Activated B cell treated with CpG ODN at 0.5 μM for 24 hours (primary cell): ENCODE results near the gene NPAS2. TPM values are rescaled to one million over a fixed set of nuclear protein-coding genes. Genes with fewer than 3 reads are reported as not detected.
A peak's percentile ranks its signal among the peaks of the same experiment; 100 is the strongest.

ENCODE experiments used
- ATAC-seq: fragments of 200-7000 bp; cut with Tn5 transposase; one replicate; pipeline ENCODE4 v1.10.0; 2021; ENCODE audit warnings: low read depth, mild to moderate bottlenecking, moderate library complexity
- CTCF ChIA-PET: fragments of 350-600 bp; sonication (Branson Sonifier 250); formaldehyde crosslinking; loops from one replicate; lab custom pipeline; 2021; ENCODE audit warnings: antibody characterized with exemption; lab: Charles Lee
- POLR2A ChIA-PET: fragments of 350-600 bp; sonication (Branson Sonifier 250); formaldehyde crosslinking; loops from one replicate; lab custom pipeline; 2021; ENCODE audit warnings: antibody characterized with exemption; lab: Charles Lee
- DNase-seq: peaks from one replicate; pipeline ENCODE4 v3.0.0; 2022
- H3K27ac Mint-ChIP-seq: one replicate; pipeline ENCODE4 v1.8.0; 2020; ENCODE audit warnings: mixed read lengths
- H3K27me3 Mint-ChIP-seq: one replicate; pipeline ENCODE4 v1.8.0; 2021; ENCODE audit warnings: mixed read lengths
- H3K36me3 Mint-ChIP-seq: one replicate; pipeline ENCODE4 v1.8.0; 2021; ENCODE audit warnings: low read depth, mixed read lengths
- H3K4me1 Mint-ChIP-seq: one replicate; pipeline ENCODE4 v1.8.0; 2021; ENCODE audit warnings: mixed read lengths
- H3K4me3 Mint-ChIP-seq: one replicate; pipeline ENCODE4 v1.8.0; 2020; ENCODE audit warnings: mild to moderate bottlenecking, mixed read lengths
- H3K9me3 Mint-ChIP-seq: one replicate; pipeline ENCODE4 v1.8.0; 2020; ENCODE audit warnings: mixed read lengths
- CTCF ChIP-seq: fragments of 200-600 bp; IDR thresholded peaks from one replicate; pipeline ENCODE4 v1.8.0; 2022; ENCODE audit warnings: antibody characterized with exemption, mild to moderate bottlenecking
- intact Hi-C: fragments of 100-400 bp; cut with micrococcal nuclease; formaldehyde crosslinking; loops from one replicate; pipeline ENCODE4 v1.15.1; 2024
- total RNA-seq: library from RNA; stranded (reverse); gene quantifications from 2 replicates; pipeline ENCODE4 v1.2.3, GENCODE V29; 2022

Gene NPAS2
- total RNA-seq, 1 donor from 2014 or later, result not detected

- ChIA-PET CTCF (no interaction called here), POLR2A (no interaction called here)
- Mint-ChIP-seq H3K4me3 (no peak overlapping the region), H3K9me3 (no peaks in the 10 kb centered on the region), H3K27me3 (peaks cover 10% of the 10 kb centered on the region), H3K27ac (no peak overlapping the region), H3K4me1 (peaks cover 26% of the 10 kb centered on the region), H3K36me3 (no peaks in the 10 kb centered on the region)
- DNase-seq (no peak), ATAC-seq (no peak)
- intact Hi-C loops, result no loop called here
- TF ChIP-seq CTCF, result no peak
Measured at GRCh38 chr2:100974712-100975520, 155.0 kb downstream of the NPAS2 start.

GRCh38 chr2:100975521-100975785, 155.5 kb downstream of the NPAS2 start:
- no peak for DNase-seq

GRCh38 chr2:100976061-100976460, 156.1 kb downstream of the NPAS2 start:
- H3K36me3 Mint-ChIP-seq, result no peaks in the 10 kb centered on the region
- no peaks in the 10 kb centered on the region for H3K9me3 Mint-ChIP-seq
- no peak overlapping the region for H3K27ac Mint-ChIP-seq
- H3K4me3 Mint-ChIP-seq, result no peak overlapping the region
- no peak for TF ChIP-seq CTCF
- POLR2A ChIA-PET, result no interaction called here
- CTCF ChIA-PET, result interaction anchor here (1.0 kb wide), 1 partner anchor 370 kb away, joined by 3 read pairs; no protein-coding TSS in a partner anchor
- peaks cover 10% of the 10 kb centered on the region for H3K27me3 Mint-ChIP-seq
- ATAC-seq (no peak), DNase-seq (no peak)
- intact Hi-C loops, result no loop called here
- peaks cover 26% of the 10 kb centered on the region for H3K4me1 Mint-ChIP-seq

More at GRCh38 chr2:100975521-100975785, 155.5 kb downstream of the NPAS2 start:
- ChIA-PET CTCF (no interaction called here), POLR2A (no interaction called here)
- intact Hi-C loops, result no loop called here
- Mint-ChIP-seq H3K4me3 (no peak overlapping the region), H3K9me3 (no peaks in the 10 kb centered on the region), H3K4me1 (peaks cover 26% of the 10 kb centered on the region), H3K27ac (no peak overlapping the region), H3K27me3 (peaks cover 10% of the 10 kb centered on the region), H3K36me3 (no peaks in the 10 kb centered on the region)
- no peak for ATAC-seq
- no peak for TF ChIP-seq CTCF

GRCh38 chr2:100976645-100977391, 156.9 kb downstream of the NPAS2 start:
- DNase-seq (no peak), ATAC-seq (peak; percentile 93)
- no peak for TF ChIP-seq CTCF
- H3K4me1 Mint-ChIP-seq, result peaks cover 26% of the 10 kb centered on the region
- ChIA-PET POLR2A (interaction anchor here (1.5 kb wide), 1 partner anchor 25 kb away, joined by 5 read pairs; the partner anchor contains the start of gene RPL31), CTCF (interaction anchor here (1.0 kb wide), 1 partner anchor 371 kb away, joined by 3 read pairs; no protein-coding TSS in a partner anchor)
- H3K4me3 Mint-ChIP-seq, result peak overlapping the region; percentile 12
- H3K36me3 Mint-ChIP-seq, result no peaks in the 10 kb centered on the region
- intact Hi-C loops, result no loop called here
- H3K27me3 Mint-ChIP-seq, result peaks cover 7% of the 10 kb centered on the region
- H3K9me3 Mint-ChIP-seq, result no peaks in the 10 kb centered on the region
- H3K27ac Mint-ChIP-seq, result no peak overlapping the region

- no peaks in the 10 kb centered on the region for H3K9me3 Mint-ChIP-seq
- no peaks in the 10 kb centered on the region for H3K36me3 Mint-ChIP-seq
- no peak overlapping the region for H3K4me3 Mint-ChIP-seq
Measured at GRCh38 chr2:100977511-100977910, 157.6 kb downstream of the NPAS2 start.

More at GRCh38 chr2:100977511-100977910, 157.6 kb downstream of the NPAS2 start:
- Mint-ChIP-seq H3K27ac (no peak overlapping the region), H3K4me1 (peaks cover 26% of the 10 kb centered on the region), H3K27me3 (peaks cover 10% of the 10 kb centered on the region)
- CTCF ChIA-PET, result no interaction called here
- POLR2A ChIA-PET, result interaction anchor here (1.5 kb wide), 1 partner anchor 25 kb away, joined by 5 read pairs; the partner anchor contains the start of gene RPL31
- TF ChIP-seq CTCF, result no peak
- no peak for DNase-seq
- intact Hi-C loops, result no loop called here
- ATAC-seq, result no peak
